GM12878 (cell line): ENCODE results near the gene NHS. TPM values are rescaled to one million over a fixed set of nuclear protein-coding genes. Genes with fewer than 3 reads are reported as not detected.

Experiments
- ATAC-seq: fragments of 200-7000 bp; cut with Tn5 transposase; 3 replicates; pipeline ENCODE4 v1.9.1; 2020; ENCODE audit warnings: mild to moderate bottlenecking, moderate library complexity
- BruUV-seq: library from RNA; stranded (reverse); fragments of 400-500 nt; replicated peaks from 2 replicates; lab custom pipeline; 2021; lab: Mats Ljungman, UMichigan
- CTCF ChIA-PET: fragments of 300-600 bp; sonication (Branson Sonifier 250); formaldehyde crosslinking; extraction: SDS; loops from one replicate; lab custom pipeline; 2021; ENCODE audit warnings: inconsistent platforms; lab: Yijun Ruan, JAX
- POLR2A ChIA-PET: fragments of 350-600 bp; formaldehyde crosslinking; extraction: SDS; loops from one replicate; lab custom pipeline; 2021; ENCODE audit warnings: inconsistent platforms; lab: Charles Lee
- RAD21 ChIA-PET: fragments of 300-600 bp; sonication (Branson Sonifier 250); formaldehyde crosslinking; loops from one replicate; lab custom pipeline; 2023; ENCODE audit warnings: antibody characterized with exemption; ENCODE audit not compliant: unreplicated experiment; lab: Charles Lee
- SMC1A ChIA-PET: fragments of 300-600 bp; sonication (Branson Sonifier 250); formaldehyde crosslinking; loops from one replicate; lab custom pipeline; 2023; ENCODE audit not compliant: unreplicated experiment, uncharacterized antibody; lab: Charles Lee
- DNase-seq: peaks from one replicate; pipeline ENCODE4 v3.0.0-alpha.2; 2011; ENCODE audit warnings: low read depth, low spot score
- FAIRE-seq: peaks from 3 replicates; lab custom pipeline; 2011; peaks lifted over from hg19 to GRCh38; lab: Jason Lieb, UNC
- H2AFZ ChIP-seq: 2 replicates; pipeline ENCODE4 v1.6.0; 2011; ENCODE audit warnings: low read depth, low read length, control low read depth; ENCODE audit not compliant: control insufficient read depth
- H3K27ac ChIP-seq: 2 replicates; pipeline ENCODE4 v1.5.1; 2011; ENCODE audit warnings: control low read depth; ENCODE audit not compliant: control insufficient read depth, insufficient read depth
- H3K27me3 ChIP-seq, 2 experiments: replicated peaks in 1 of 2; 2 replicates each; pipeline versions ENCODE4 v1.6.0 to v1.6.1; 2011; ENCODE audit warnings: low read length in 1 of 2; ENCODE audit not compliant: control insufficient read depth in 2 of 2, insufficient read depth in 2 of 2
- H3K36me3 ChIP-seq, 2 experiments: 2 replicates each; pipeline ENCODE4 v1.5.1; 2011; ENCODE audit warnings: low read length in 1 of 2; ENCODE audit not compliant: control insufficient read depth in 2 of 2, insufficient read depth in 2 of 2
- H3K4me1 ChIP-seq: 2 replicates; pipeline ENCODE4 v1.6.1; 2011; ENCODE audit warnings: mild to moderate bottlenecking, low read length, moderate library complexity, mixed read lengths; ENCODE audit not compliant: control insufficient read depth, insufficient read depth
- H3K4me2 ChIP-seq: 2 replicates; pipeline ENCODE4 v1.6.0; 2011; ENCODE audit warnings: control low read depth; ENCODE audit not compliant: control insufficient read depth, insufficient read depth
- H3K4me3 ChIP-seq: fragments of 200-600 bp; sonication (generic); 2 replicates; pipeline ENCODE4 v1.5.1; 2016
- H3K79me2 ChIP-seq: 2 replicates; pipeline ENCODE4 v1.6.0; 2011; ENCODE audit warnings: low read length; ENCODE audit not compliant: control insufficient read depth, insufficient read depth
- H3K9ac ChIP-seq: 2 replicates; pipeline ENCODE4 v1.8.0; 2011; ENCODE audit warnings: low read length, control low read depth, mixed read lengths; ENCODE audit not compliant: control insufficient read depth, insufficient read depth
- H3K9me3 ChIP-seq: replicated peaks from 3 replicates; pipeline ENCODE4 v1.5.1; 2011; ENCODE audit warnings: mild to moderate bottlenecking, low read length; ENCODE audit not compliant: control insufficient read depth, insufficient read depth
- H4K20me1 ChIP-seq: 2 replicates; pipeline ENCODE4 v1.6.0; 2011; ENCODE audit not compliant: control insufficient read depth, insufficient read depth
- BMI1 ChIP-seq: fragments of 450-650 bp; IDR thresholded peaks from 2 replicates; pipeline ENCODE4 v1.6.1; 2016; ENCODE audit warnings: mild to moderate bottlenecking, moderate library complexity, borderline replicate concordance
- CHD2 ChIP-seq: IDR thresholded peaks from 2 replicates; pipeline ENCODE4 v1.6.1; 2011; ENCODE audit warnings: low read depth, low read length, improper control_type of control experiment, borderline replicate concordance
- ETV6 ChIP-seq, 2 experiments: fragments of 450-650 bp in 1 of 2; IDR thresholded peaks in 1 of 2; conservative IDR thresholded peaks in 1 of 2; 2 replicates each; pipeline ENCODE4 v1.6.1; 2014; ENCODE audit warnings: antibody characterized with exemption in 1 of 2, borderline replicate concordance in 1 of 2, low read depth in 1 of 2, mild to moderate bottlenecking in 1 of 2, moderate library complexity in 1 of 2
- FOXM1 ChIP-seq: IDR thresholded peaks from 2 replicates; pipeline ENCODE4 v1.6.1; 2012; ENCODE audit warnings: low read depth, mild to moderate bottlenecking, inconsistent platforms, low read length, moderate library complexity
- HDAC6 ChIP-seq: fragments of 200-600 bp; sonication (generic); IDR thresholded peaks from one replicate; pipeline ENCODE4 v1.8.0; 2017; ENCODE audit warnings: antibody characterized with exemption; ENCODE audit not compliant: unreplicated experiment
- MTA2 ChIP-seq: fragments of 450-650 bp; IDR thresholded peaks from 2 replicates; pipeline ENCODE4 v1.6.1; 2016; ENCODE audit warnings: low read depth, mild to moderate bottlenecking, moderate library complexity
- MXI1 ChIP-seq: fragments of 150-350 bp; IDR thresholded peaks from 2 replicates; pipeline ENCODE4 v1.6.1; 2011; ENCODE audit warnings: low read depth, mild to moderate bottlenecking, inconsistent platforms, low read length, improper control_type of control experiment
- RAD51 ChIP-seq: fragments of 450-650 bp; IDR thresholded peaks from 2 replicates; pipeline ENCODE4 v1.6.1; 2016; ENCODE audit warnings: moderate library complexity, mild to moderate bottlenecking, inconsistent platforms
- YY1 ChIP-seq: IDR thresholded peaks from 2 replicates; pipeline ENCODE4 v1.6.1; 2011; ENCODE audit warnings: low read depth, mild to moderate bottlenecking, low read length
- WGBS: methylation state at CpG from one replicate; pipeline ENCODE4 v1.1.6; 2016; ENCODE audit warnings: low lambda C conversion rate; ENCODE audit not compliant: insufficient replicate concordance, insufficient coverage; ENCODE audit errors: missing lambda C conversion rate; 5-methylcytosine and 5-hydroxymethylcytosine counted together
- in situ Hi-C: fragments of 300-500 bp; cut with MboI; formaldehyde crosslinking; loops from 9 replicates; pipeline ENCODE4 v1.14.3; 2018; ENCODE audit warnings: mixed read lengths
- intact Hi-C: fragments of 100-400 bp; cut with micrococcal nuclease; formaldehyde crosslinking; loops from one replicate; pipeline ENCODE4 v1.14.2; 2022; ENCODE audit not compliant: unreplicated experiment
- polyA plus RNA-seq, 11 experiments: library from polyadenylated mRNA; depleted of rRNA in 4 of 11; unstranded in 6 of 11; stranded (reverse) in 5 of 11; fragments of >200 nt; fragmentation: Nextera tagmentation in 4 of 11; fragmentation: Illumina TruSeq in 1 of 11; extraction: Ambion mirVana in 4 of 11; extraction: Trizol in 1 of 11; gene quantifications; 1 replicate in 1 of 11; 2 replicates in 10 of 11; pipeline versions ENCODE4 v1.2.1 to v1.2.3, GENCODE V29; 2011 to 2016; ENCODE audit warnings: inconsistent platforms in 2 of 11, missing spikeins in 2 of 11, low read depth in 1 of 11
- total RNA-seq, 4 experiments: library from RNA; depleted of rRNA in 3 of 4; stranded (reverse); fragments of >200 nt in 3 of 4; fragmentation: Illumina TruSeq in 1 of 4; extraction: Trizol in 1 of 4; gene quantifications; 2 replicates each; pipeline versions ENCODE4 v1.2.1 to v1.2.3, GENCODE V29; 2013 to 2021
- TF ChIP-seq, protein P1 (sequence below), 3 experiments: IDR thresholded peaks in 2 of 3; conservative IDR thresholded peaks in 1 of 3; 2 replicates each; pipeline ENCODE4 v1.5.1; 2011; ENCODE audit warnings: low read depth in 3 of 3, low read length in 3 of 3, mild to moderate bottlenecking in 3 of 3, control low read depth in 2 of 3, moderate library complexity in 2 of 3, inconsistent platforms in 1 of 3, mixed read lengths in 1 of 3; ENCODE audit not compliant: control insufficient read depth in 2 of 3, insufficient read depth in 1 of 3; ENCODE audit errors: extremely low read depth in 1 of 3
- TF ChIP-seq, protein P2 (sequence below): fragments of 450-650 bp; IDR thresholded peaks from 2 replicates; pipeline ENCODE4 v1.6.1; 2017; ENCODE audit warnings: mild to moderate bottlenecking, low read depth, inconsistent platforms; ENCODE audit not compliant: poor library complexity, severe bottlenecking
- TF ChIP-seq, protein P3 (sequence below): fragments of 450-650 bp; IDR thresholded peaks from 2 replicates; pipeline ENCODE4 v1.6.1; 2016; ENCODE audit warnings: mild to moderate bottlenecking

Gene NHS
- total and polyA plus RNA-seq, 10 of the 15 experiments (the other 5 are each of a cell fraction or from before 2014, with no cell fraction given), result under 0.01 to 0.07 (median 0.03) TPM; not detected in 7

DNA sequence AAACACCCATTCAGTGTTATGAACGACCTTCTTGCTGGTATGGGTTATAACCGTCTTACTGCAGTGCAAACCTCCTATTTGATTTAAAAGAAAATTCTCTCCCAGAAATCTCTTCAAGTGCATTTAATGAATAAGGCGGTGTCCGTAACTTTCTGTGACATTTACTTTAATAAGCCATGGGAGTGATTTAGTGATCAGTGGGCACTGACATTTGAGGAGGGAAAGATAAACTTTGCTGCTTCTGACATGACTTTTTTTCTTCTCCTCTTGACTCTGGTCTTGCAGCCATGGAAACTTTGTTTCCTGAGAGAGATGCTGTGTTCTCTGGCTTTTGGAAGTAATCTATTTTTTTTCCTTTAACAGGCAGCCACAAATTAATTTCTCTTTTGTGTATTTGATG lies 106.1 kb downstream of the NHS start:
- WGBS, result 66% methylated on average over 4 of the region's 4 CpGs

DNA sequence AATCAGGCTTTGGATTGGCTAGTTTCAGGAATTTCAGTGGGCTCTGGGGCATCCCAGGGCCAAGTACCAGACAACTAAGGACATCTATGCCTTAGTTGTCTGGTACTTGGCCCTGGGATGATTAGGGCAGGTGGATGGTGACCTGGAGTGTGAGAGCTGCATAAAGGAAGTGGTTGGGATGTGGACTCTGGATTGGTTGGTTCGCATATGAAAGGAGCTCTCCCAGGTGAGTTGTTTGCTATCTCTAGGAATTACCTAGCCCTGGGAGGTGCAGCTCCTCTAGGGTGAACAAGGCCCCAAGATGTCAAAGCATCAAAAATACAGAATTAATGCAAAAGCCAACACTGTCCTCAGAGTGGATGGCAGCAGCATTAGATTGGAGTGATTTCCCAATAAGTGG lies 109.6 kb downstream of the NHS start:
- no peak overlapping the region for H3K4me2 ChIP-seq
- CTCF ChIA-PET, result interaction anchor here (0.6 to 1.3 kb wide), 3 partner anchors 13 to 667 kb away, joined by 3 read pairs; no protein-coding TSS in a partner anchor
- ATAC-seq (no peak), DNase-seq (no peak), FAIRE-seq (no peak)
- no peaks in the 10 kb centered on the region for H3K9me3 ChIP-seq
- no peaks in the 10 kb centered on the region for H4K20me1 ChIP-seq
- in situ Hi-C loops, result no loop called here
- SMC1A ChIA-PET, result no interaction called here
- BruUV-seq, result no TSS peak
- no peak overlapping the region for H3K4me3 ChIP-seq
- no peaks in the 10 kb centered on the region for H3K4me1 ChIP-seq
- H3K9ac ChIP-seq, result no peak overlapping the region
- no peaks in the 10 kb centered on the region for H3K36me3 ChIP-seq
- no peaks in the 10 kb centered on the region for H3K79me2 ChIP-seq
- RAD21 ChIA-PET, result no interaction called here
- H3K27me3 ChIP-seq, result 0 out of 4 replicates have a peak, but pooled peaks cover 0 to 2% of the 10 kb centered on the region in 2 experiments
- WGBS, result 10% methylated on average over 1 of the region's 1 CpG
- no peak overlapping the region for H2AFZ ChIP-seq
- H3K27ac ChIP-seq, result no peak overlapping the region
- POLR2A ChIA-PET, result no interaction called here
- intact Hi-C loops, result no loop called here
- TF ChIP-seq RAD51 (no peak), MXI1 (no peak), FOXM1 (no peak), MTA2 (no peak), YY1 (no peak), CHD2 (no peak)
- TF ChIP-seq, protein P1, sequence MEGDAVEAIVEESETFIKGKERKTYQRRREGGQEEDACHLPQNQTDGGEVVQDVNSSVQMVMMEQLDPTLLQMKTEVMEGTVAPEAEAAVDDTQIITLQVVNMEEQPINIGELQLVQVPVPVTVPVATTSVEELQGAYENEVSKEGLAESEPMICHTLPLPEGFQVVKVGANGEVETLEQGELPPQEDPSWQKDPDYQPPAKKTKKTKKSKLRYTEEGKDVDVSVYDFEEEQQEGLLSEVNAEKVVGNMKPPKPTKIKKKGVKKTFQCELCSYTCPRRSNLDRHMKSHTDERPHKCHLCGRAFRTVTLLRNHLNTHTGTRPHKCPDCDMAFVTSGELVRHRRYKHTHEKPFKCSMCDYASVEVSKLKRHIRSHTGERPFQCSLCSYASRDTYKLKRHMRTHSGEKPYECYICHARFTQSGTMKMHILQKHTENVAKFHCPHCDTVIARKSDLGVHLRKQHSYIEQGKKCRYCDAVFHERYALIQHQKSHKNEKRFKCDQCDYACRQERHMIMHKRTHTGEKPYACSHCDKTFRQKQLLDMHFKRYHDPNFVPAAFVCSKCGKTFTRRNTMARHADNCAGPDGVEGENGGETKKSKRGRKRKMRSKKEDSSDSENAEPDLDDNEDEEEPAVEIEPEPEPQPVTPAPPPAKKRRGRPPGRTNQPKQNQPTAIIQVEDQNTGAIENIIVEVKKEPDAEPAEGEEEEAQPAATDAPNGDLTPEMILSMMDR (IDR thresholded peaks at IDR 0.05 in 2 of 3, conservative IDR thresholded peaks at IDR 0.05 in 1 of 3; ENCODE audit: control insufficient read depth in 2 of 3, extremely low read depth in 1 of 3, insufficient read depth in 1 of 3, low read depth in 3 of 3, low read length in 3 of 3), result no peak
- TF ChIP-seq, protein P2, sequence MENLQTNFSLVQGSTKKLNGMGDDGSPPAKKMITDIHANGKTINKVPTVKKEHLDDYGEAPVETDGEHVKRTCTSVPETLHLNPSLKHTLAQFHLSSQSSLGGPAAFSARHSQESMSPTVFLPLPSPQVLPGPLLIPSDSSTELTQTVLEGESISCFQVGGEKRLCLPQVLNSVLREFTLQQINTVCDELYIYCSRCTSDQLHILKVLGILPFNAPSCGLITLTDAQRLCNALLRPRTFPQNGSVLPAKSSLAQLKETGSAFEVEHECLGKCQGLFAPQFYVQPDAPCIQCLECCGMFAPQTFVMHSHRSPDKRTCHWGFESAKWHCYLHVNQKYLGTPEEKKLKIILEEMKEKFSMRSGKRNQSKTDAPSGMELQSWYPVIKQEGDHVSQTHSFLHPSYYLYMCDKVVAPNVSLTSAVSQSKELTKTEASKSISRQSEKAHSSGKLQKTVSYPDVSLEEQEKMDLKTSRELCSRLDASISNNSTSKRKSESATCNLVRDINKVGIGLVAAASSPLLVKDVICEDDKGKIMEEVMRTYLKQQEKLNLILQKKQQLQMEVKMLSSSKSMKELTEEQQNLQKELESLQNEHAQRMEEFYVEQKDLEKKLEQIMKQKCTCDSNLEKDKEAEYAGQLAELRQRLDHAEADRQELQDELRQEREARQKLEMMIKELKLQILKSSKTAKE, result no peak

More for the DNA sequence above, 106.1 kb downstream of the NHS start:
- RAD21 ChIA-PET, result no interaction called here
- no TSS peak for BruUV-seq
- no peak overlapping the region for H3K4me3 ChIP-seq
- no peaks in the 10 kb centered on the region for H3K4me1 ChIP-seq
- H3K9me3 ChIP-seq, result no peaks in the 10 kb centered on the region
- H2AFZ ChIP-seq, result no peak overlapping the region
- POLR2A ChIA-PET, result no interaction called here
- TF ChIP-seq, protein P3, sequence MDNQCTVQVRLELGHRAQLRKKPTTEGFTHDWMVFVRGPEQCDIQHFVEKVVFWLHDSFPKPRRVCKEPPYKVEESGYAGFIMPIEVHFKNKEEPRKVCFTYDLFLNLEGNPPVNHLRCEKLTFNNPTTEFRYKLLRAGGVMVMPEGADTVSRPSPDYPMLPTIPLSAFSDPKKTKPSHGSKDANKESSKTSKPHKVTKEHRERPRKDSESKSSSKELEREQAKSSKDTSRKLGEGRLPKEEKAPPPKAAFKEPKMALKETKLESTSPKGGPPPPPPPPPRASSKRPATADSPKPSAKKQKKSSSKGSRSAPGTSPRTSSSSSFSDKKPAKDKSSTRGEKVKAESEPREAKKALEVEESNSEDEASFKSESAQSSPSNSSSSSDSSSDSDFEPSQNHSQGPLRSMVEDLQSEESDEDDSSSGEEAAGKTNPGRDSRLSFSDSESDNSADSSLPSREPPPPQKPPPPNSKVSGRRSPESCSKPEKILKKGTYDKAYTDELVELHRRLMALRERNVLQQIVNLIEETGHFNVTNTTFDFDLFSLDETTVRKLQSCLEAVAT, result no peak
- TF ChIP-seq FOXM1 (no peak), ETV6 (conservative IDR thresholded peaks at IDR 0.05 in 1 of 2, IDR thresholded peaks at IDR 0.05 in 1 of 2; ENCODE audit: borderline replicate concordance in 1 of 2, low read depth in 1 of 2) (no peak), BMI1 (no peak), HDAC6 (no peak)
- no peaks in the 10 kb centered on the region for H4K20me1 ChIP-seq
- no peaks in the 10 kb centered on the region for H3K36me3 ChIP-seq
- no peak overlapping the region for H3K27ac ChIP-seq
- H3K79me2 ChIP-seq, result no peaks in the 10 kb centered on the region
- H3K27me3 ChIP-seq, result 0 out of 4 replicates have a peak, but pooled peaks cover 2 to 3% of the 10 kb centered on the region in 2 experiments
- no peak overlapping the region for H3K4me2 ChIP-seq
- intact Hi-C loops (no loop called here), in situ Hi-C loops (no loop called here)
- DNase-seq (no peak), ATAC-seq (no peak), FAIRE-seq (no peak)
- CTCF ChIA-PET, result no interaction called here
- H3K9ac ChIP-seq, result no peak overlapping the region
- SMC1A ChIA-PET, result no interaction called here
